ENCODE measurements around the gene PACSIN3. TPM values are rescaled to one million over a fixed set of nuclear protein-coding genes. Genes with fewer than 3 reads are reported as not detected.

PACSIN3 gene
- total RNA-seq (2022; extraction: Qiagen RNA extraction; ENCODE audit: low read depth): 23.4 to 32.4 TPM (median 27.0 TPM) in 5 replicates

GRCh38 chr11:47186076-47186699 is at the start of gene PACSIN3:
PACSIN3 (minus strand) TSS chr11:47186434; CDS start chr11:47182727, 3,707 bp downstream.

GRCh38 chr11:47176328-47177228 is 9.7 kb downstream of the PACSIN3 start, which contains the start of gene ARFGAP2:
ARFGAP2 (minus strand) TSS chr11:47176879; CDS start chr11:47176853, 26 bp downstream.

Other genes starting within 250 kb of the PACSIN3 start
- 29.1 to 32.8 TPM (median 30.7 TPM) in 5 replicates for gene CSTPP1, start 249.7 kb downstream of the PACSIN3 start, total RNA-seq (2022; extraction: Qiagen RNA extraction; ENCODE audit: low read depth)
- 25.9 to 36.5 TPM (median 26.6 TPM) in 5 replicates for gene ARFGAP2, start 9.6 kb downstream of the PACSIN3 start, total RNA-seq (2022; extraction: Qiagen RNA extraction; ENCODE audit: low read depth)
- gene DDB2, start 28.5 kb upstream of the PACSIN3 start, total RNA-seq (2022; extraction: Qiagen RNA extraction; ENCODE audit: low read depth): 76.4 to 93.2 TPM (median 83.3 TPM) in 5 replicates
- gene ACP2, start 62.4 kb upstream of the PACSIN3 start, total RNA-seq (2022; extraction: Qiagen RNA extraction; ENCODE audit: low read depth): 21.5 to 31.5 TPM (median 22.8 TPM) in 5 replicates
- gene NR1H3, start 71.6 kb upstream of the PACSIN3 start, total RNA-seq (2022; extraction: Qiagen RNA extraction; ENCODE audit: low read depth): 7.0 to 14.2 TPM (median 12.7 TPM) in 5 replicates
- 18.5 to 24.3 TPM (median 21.0 TPM) in 5 replicates for gene MADD, start 83.7 kb upstream of the PACSIN3 start, total RNA-seq (2022; extraction: Qiagen RNA extraction; ENCODE audit: low read depth)
- gene MYBPC3, start 166.3 kb upstream of the PACSIN3 start, total RNA-seq (2022; extraction: Qiagen RNA extraction; ENCODE audit: low read depth): 0.02 to 0.10 TPM (median 0.06 TPM) in 5 replicates
- 0.15 TPM in 1 of 5 replicates, not detected in the others for gene SPI1, start 192.1 kb upstream of the PACSIN3 start, total RNA-seq (2022; extraction: Qiagen RNA extraction; ENCODE audit: low read depth)
- 49.5 to 58.9 TPM (median 53.1 TPM) in 5 replicates for gene SLC39A13, start 222.2 kb upstream of the PACSIN3 start, total RNA-seq (2022; extraction: Qiagen RNA extraction; ENCODE audit: low read depth)
- gene PSMC3, start 240.0 kb upstream of the PACSIN3 start, total RNA-seq (2022; extraction: Qiagen RNA extraction; ENCODE audit: low read depth): 180 to 224 TPM (median 193 TPM) in 5 replicates

Data from A549 treated with GW870086 at 1 μM for 4 hours (cell line).